Mucosa of descending colon (tissue), 3 donors: ENCODE data around the gene SDK1. TPM values are rescaled to one million over a fixed set of nuclear protein-coding genes. Genes with fewer than 3 reads are reported as not detected.

Experiments
- ATAC-seq: fragments of 200-7000 bp; cut with Tn5 transposase; one replicate; pipeline ENCODE4 v1.9.1; 2020; ENCODE audit warnings: mild to moderate bottlenecking, moderate library complexity
- DNase-seq, 3 donors: peaks; one replicate each; pipeline ENCODE4 v3.0.0-alpha.2; 2020
- H3K36me3 ChIP-seq: fragments of 200-600 bp; one replicate; pipeline ENCODE4 v1.8.0; 2021; ENCODE audit warnings: low read depth, mild to moderate bottlenecking
- H3K4me1 ChIP-seq: fragments of 200-600 bp; one replicate; pipeline ENCODE4 v1.8.0; 2021; ENCODE audit warnings: low read depth, mild to moderate bottlenecking
- H3K4me3 ChIP-seq: fragments of 200-600 bp; one replicate; pipeline ENCODE4 v1.8.0; 2021; ENCODE audit warnings: mild to moderate bottlenecking
- H3K9me3 ChIP-seq: fragments of 200-600 bp; one replicate; pipeline ENCODE4 v1.8.0; 2021; ENCODE audit warnings: mild to moderate bottlenecking
- intact Hi-C, 2 donors: fragments of 100-400 bp; cut with DNase I in 1 of 2; cut with micrococcal nuclease in 1 of 2; formaldehyde crosslinking; loops; one replicate each; pipeline versions ENCODE4 v1.11.0 to v1.11.1; 2022; cut with DNase I, micrococcal nuclease
- total RNA-seq, 3 donors: library from RNA; stranded (reverse); fragmentation: NEBNext Ultra II Directional in 2 of 3; extraction: Animal tissue kit (Norgen Biotek cat#: 25700) in 2 of 3; gene quantifications; one replicate each; pipeline versions ENCODE4 v1.2.1 to v1.2.4, GENCODE V29; 2021 to 2023
- TF ChIP-seq, protein P1 (sequence below): fragments of 200-600 bp; IDR thresholded peaks from one replicate; pipeline ENCODE4 v1.8.0; 2022; ENCODE audit warnings: antibody characterized with exemption, mild to moderate bottlenecking
- donor health status: DM: no; HTN: no; CAD: no; lungs with moderate emphysema.
- donor health status: DM: no; HTN: no; CAD: no.
- donor health status: DM: no; HTN: yes; CAD: no.

Gene SDK1
- total RNA-seq, 3 donors from 2014 or later, result 2.7 to 20.2 (median 4.2) TPM

DNA sequence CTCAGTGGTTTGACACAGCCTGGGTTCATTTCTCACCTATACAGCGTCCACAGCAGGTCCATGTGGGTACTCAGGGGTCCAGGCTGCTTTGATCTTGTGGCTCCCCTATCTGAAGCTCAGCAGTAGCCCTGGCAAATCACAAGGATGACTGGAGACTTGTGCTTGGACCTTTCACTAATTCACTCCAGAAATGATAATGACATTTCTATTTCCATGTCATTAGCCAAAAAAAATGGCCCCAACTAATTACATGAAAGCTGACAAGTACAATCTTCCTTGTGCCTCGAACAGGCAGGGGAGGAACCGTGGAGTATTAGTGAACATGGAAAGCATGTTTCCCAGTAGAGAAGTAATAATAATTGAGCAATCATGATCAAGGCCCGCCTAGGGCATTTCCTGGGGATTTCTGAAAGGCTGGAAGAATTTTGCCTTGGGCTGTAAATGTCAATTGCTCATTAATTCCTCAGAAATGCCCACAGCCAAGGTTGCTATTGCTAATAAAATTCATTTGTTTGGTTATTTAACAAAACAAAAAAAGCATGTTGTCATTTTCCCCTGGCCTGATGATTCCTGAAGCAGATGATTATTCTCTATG, 586.1 kb downstream of the SDK1 start:
- TF ChIP-seq, protein P1, sequence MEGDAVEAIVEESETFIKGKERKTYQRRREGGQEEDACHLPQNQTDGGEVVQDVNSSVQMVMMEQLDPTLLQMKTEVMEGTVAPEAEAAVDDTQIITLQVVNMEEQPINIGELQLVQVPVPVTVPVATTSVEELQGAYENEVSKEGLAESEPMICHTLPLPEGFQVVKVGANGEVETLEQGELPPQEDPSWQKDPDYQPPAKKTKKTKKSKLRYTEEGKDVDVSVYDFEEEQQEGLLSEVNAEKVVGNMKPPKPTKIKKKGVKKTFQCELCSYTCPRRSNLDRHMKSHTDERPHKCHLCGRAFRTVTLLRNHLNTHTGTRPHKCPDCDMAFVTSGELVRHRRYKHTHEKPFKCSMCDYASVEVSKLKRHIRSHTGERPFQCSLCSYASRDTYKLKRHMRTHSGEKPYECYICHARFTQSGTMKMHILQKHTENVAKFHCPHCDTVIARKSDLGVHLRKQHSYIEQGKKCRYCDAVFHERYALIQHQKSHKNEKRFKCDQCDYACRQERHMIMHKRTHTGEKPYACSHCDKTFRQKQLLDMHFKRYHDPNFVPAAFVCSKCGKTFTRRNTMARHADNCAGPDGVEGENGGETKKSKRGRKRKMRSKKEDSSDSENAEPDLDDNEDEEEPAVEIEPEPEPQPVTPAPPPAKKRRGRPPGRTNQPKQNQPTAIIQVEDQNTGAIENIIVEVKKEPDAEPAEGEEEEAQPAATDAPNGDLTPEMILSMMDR, result no peak
- DNase-seq, result no peak
- Histone ChIP-seq H3K36me3 (no peaks in the 10 kb centered on the region), H3K4me3 (no peak overlapping the region), H3K9me3 (no peaks in the 10 kb centered on the region), H3K4me1 (no peaks in the 10 kb centered on the region)
- intact Hi-C loops, result no loop called here
- ATAC-seq, result no peak

DNA sequence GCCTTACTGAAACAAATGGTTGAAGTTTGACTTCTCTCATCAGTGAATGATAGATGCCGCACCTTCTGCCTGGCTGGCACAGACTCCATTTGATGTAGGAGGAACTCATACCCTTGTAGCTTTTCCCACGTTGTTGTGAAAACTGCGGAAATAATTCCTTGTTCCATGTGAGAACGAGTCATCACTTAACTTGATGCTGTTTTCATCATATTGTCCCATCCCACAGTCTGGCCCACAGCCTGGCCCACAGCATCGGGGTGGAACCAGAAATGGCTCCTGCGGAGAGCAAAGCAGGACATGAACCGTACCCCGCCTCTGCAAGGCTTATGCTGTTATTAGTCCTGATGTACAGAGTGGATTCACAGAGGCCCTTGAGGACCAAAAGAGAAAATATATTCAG, 587.0 kb downstream of the SDK1 start:
- intact Hi-C loops, result no loop called here
- Histone ChIP-seq H3K9me3 (no peaks in the 10 kb centered on the region), H3K4me1 (no peaks in the 10 kb centered on the region), H3K4me3 (no peak overlapping the region), H3K36me3 (no peaks in the 10 kb centered on the region)
- ATAC-seq (no peak), DNase-seq (no peak)
- TF ChIP-seq, protein P1, result no peak

DNA sequence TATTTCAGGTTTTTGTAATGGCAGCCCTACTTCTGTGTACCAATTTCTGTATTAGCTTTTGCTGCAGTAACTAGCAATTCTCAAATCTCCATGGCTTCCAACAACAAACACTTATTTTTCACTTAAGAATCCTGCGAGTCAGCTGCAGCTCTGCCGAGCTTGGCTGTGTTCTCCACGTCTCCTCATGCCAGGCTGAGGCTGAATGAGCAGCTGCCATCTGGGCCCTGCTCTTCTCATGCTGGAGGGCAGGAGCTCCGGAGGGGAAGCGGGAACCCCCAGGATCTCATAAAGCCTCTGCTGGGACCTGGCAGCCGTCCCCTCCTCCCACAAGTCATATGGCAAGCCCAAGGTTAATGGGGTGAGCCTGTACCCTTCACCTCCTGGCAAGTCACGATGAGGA, 591.1 kb downstream of the SDK1 start:
- Histone ChIP-seq H3K4me3 (no peak overlapping the region), H3K4me1 (no peaks in the 10 kb centered on the region), H3K9me3 (no peaks in the 10 kb centered on the region), H3K36me3 (no peaks in the 10 kb centered on the region)
- TF ChIP-seq, protein P1, result no peak
- intact Hi-C loops, result loop anchor here in 1 of 2 donors (10.0 kb wide), 1 partner anchor 197 kb away; no protein-coding TSS in a partner anchor
- ATAC-seq (no peak), DNase-seq (no peak)

DNA sequence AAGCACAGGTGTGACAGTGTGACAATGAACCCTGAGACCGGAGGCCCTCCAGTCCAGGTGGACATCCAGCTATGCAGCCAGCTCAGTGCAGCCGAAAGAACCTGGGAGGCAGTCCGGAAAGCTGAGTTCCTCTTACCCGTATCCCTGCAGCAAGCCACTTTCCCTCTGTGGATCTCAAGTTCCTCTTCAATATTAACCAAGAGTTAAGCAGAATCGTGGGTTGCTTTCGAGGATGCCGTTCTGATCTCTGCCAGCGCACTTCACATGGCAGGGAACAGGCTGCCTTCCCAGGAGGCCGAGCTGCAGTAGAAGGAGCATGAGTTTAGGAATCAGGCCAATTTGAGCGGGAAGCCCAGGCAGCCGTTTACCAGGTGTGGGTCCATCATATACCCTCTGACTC, 591.6 kb downstream of the SDK1 start:
- Histone ChIP-seq H3K4me3 (no peak overlapping the region), H3K36me3 (no peaks in the 10 kb centered on the region), H3K9me3 (no peaks in the 10 kb centered on the region), H3K4me1 (no peaks in the 10 kb centered on the region)
- no peak for DNase-seq
- no peak for ATAC-seq
- intact Hi-C loops, result loop anchor here in 1 of 2 donors (10.0 kb wide), 1 partner anchor 198 kb away; no protein-coding TSS in a partner anchor
- TF ChIP-seq, protein P1, result no peak

DNA sequence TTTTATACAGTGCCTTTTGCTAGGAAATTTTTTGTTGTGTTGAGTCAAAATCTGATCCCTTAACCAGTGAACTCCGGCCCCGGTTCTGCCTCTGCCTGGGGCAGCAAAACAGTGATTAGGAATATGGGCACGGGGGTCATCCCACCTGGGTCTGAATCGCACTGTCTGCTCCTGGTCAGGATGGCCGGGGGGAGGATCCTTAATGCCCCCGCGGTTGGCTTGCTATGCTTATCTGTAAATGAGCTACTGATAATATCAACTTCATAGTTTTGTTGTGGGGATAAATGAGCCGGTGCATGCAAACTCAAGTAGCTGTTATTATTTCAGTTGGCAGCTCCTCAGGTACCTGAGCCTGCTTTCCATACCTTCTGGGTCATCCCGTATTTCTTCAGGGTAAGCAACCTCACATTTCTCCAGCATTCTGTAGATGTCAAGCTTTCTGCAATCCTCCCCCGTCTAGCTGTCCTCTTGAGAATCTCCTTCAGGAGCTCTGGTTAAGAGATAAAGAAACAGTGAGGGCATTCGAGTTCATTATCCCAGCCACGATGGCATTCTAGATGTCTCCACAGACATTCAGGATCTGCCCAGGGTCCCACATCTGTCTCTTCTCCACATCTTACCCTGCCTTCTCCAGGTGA, 592.2 kb downstream of the SDK1 start:
- ATAC-seq (no peak), DNase-seq (no peak)
- Histone ChIP-seq H3K4me3 (no peak overlapping the region), H3K9me3 (no peaks in the 10 kb centered on the region), H3K36me3 (no peaks in the 10 kb centered on the region), H3K4me1 (no peaks in the 10 kb centered on the region)
- TF ChIP-seq, protein P1, result no peak
- intact Hi-C loops, result loop anchor here in 1 of 2 donors (10.0 kb wide), 1 partner anchor 198 kb away; no protein-coding TSS in a partner anchor
